Choroid plexus epithelial cell (primary cell): ENCODE data around the gene PAQR6.

Experiments used
- DNase-seq: peaks from one replicate; pipeline ENCODE4 v3.0.0-alpha.2; 2010; ENCODE audit warnings: low read depth
- H3K4me3 ChIP-seq: 2 replicates; pipeline ENCODE4 v1.5.1; 2011; ENCODE audit warnings: low read depth, mild to moderate bottlenecking, control low read depth, low read length, moderate library complexity
- CTCF ChIP-seq: conservative IDR thresholded peaks from 2 replicates; pipeline ENCODE4 v1.5.1; 2011; ENCODE audit warnings: low read depth, mild to moderate bottlenecking, control low read depth, inconsistent platforms, low read length, moderate library complexity

Gene PAQR6

DNA sequence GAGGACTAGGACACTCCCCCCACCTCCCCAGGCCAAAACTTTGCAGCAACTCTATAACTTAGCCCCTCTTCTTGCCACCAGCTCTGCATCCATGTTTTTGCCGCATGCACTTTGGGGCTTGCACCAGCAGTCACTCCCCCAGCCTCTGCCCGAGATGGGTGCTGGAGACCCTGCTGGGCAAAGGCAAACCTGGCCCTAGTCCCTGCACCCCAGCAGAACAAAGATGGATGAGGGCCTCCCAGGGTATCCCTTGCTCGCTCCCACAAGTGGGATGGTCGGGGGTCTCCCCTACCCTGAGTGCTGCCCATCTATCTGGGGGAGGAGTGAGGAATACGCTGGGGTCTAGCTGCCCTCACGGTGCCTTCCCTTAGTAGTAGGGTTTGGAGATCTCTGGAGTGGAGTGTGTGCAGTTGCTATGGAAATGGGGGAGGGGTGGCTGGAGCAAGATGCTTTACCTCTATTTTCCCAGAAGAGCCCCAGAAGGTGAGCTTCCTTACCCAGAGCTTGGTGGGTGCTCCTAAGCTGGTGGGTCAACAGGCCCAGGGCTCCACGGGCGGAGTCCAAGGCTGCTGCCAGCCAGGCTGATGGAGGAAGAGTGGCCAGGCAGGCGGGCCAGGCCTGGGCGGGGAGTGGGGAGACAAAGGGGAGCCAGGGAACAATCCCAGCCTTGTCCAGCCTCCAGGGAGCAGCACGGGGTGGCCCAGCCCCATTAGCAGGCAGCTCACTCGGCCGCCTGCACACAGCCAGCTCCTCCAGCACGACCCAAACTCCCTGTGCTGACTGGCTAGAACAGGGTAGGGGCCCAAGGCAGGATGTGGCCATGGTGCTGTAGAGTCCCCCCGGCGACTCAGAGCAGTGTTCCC, at the start of gene PAQR6:
TSS of gene PAQR6 (minus strand) at position 597 of the 863 bp plus-strand sequence. CDS start 1,325 bp downstream, outside the sequence.
- no peak for DNase-seq
- no peak within 1 kb of the TSS for H3K4me3 ChIP-seq
- no peak for TF ChIP-seq CTCF

DNA sequence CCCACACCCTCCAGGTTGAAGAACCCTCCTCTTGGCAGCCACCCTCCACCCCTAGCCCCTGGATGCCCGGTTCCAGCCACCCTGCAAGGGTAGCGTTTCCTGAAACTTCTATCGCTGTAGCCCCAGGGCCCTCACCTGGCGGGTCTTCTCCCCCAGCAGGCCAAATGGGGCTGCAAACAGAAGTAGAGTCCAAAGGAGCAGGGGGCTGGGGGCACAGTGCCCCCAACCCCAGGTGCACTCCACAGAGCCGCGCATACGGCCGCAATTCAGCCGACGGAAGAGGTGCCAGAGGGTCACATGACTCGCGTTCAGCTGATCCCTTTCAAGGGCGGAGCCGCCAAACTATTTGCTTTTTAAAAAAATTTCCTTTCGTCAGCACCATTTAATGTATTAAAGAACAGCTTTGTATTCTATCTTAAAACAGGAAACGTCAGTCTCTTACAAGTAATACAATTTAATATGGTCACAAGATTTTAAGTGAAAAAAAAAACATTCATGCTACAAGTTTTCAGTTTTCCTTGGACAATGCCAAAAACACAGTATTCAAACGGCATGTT, 47.6 kb upstream of the PAQR6 start, which contains the start of gene GLMP:
TSS of gene GLMP (minus strand) at position 289 of the 557 bp plus-strand sequence. CDS start at position 255, 34 bp downstream.
- peak within 1 kb of the TSS; percentile 92 for H3K4me3 ChIP-seq
- DNase-seq = peak; percentile 76
- no peak for TF ChIP-seq CTCF

DNA sequence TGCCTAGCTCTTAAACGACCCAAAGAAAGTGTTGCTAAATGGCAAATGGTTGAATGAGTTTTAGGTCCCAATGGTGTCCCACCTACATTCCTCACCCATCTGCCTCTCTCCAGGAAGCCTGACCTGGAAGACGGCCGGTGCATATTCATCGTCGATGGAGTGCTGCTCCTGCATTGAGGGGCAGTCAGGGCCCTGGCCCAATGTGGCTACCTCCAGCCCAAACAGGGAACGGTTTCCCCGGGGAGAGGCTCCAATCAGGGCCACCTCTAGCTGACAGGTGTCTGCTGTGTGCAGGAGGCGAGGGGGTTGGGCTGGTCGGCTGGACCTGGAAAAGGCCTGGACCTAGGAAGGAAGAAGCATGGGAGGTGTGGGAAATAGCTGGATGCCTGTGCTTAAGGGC, 46.0 kb upstream of the PAQR6 start:
- H3K4me3 ChIP-seq = no peak overlapping the region
- no peak for TF ChIP-seq CTCF
- no peak for DNase-seq

DNA sequence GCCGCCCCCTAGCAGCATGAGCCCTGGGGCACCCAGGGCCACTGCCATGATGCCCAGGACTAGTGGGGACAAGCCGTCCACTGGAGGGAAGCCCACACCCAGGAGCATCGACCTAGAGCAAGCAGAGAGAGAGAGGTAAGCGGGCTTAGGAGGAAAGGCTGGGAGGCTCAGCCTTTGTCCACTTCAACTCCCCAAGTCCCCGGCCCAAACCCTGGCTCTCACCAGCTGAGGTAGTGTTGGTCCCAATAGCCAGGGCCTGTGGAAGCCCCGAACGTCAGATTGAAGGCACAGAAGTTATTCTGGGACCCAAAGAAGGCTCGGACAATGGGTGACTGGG, 45.2 kb upstream of the PAQR6 start:
- no peak for TF ChIP-seq CTCF
- DNase-seq = no peak

GRCh38 chr1:156291226-156292061, 43.6 kb upstream of the PAQR6 start:
- TF ChIP-seq CTCF = no peak
- H3K4me3 ChIP-seq = peak overlapping the region; percentile 74
- peak; percentile 89 for DNase-seq

More for the DNA sequence above, 45.2 kb upstream of the PAQR6 start:
- H3K4me3 ChIP-seq = no peak overlapping the region

DNA sequence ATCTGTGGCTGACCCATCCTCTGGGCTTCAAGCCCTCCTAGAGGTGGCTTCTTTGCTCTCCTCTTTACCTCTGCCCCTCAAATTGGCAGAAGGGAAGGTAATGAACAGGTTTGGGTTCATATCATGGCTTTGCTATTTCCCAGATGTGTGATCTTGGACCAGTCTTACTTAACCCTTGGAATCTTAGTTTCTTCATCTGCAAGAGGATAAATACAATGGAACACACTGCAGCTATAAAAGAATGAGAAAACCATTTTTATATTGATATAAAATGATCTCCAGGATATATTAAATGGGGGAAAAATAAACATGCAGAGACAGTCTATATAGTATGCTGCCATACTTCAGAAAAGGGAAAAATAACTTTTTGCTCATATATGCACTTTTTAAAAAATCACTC, 42.0 kb upstream of the PAQR6 start:
- H3K4me3 ChIP-seq = no peak overlapping the region
- no peak for TF ChIP-seq CTCF
- DNase-seq = no peak
